SU-DHL-6 (cell line): Measurements from ENCODE around the gene BAHD1.

ENCODE experiments used
- H2AFZ ChIP-seq: fragments of 200-600 bp; sonication (generic); 2 replicates; pipeline ENCODE4 v1.6.1; 2014; ENCODE audit warnings: low read depth, mild to moderate bottlenecking, moderate library complexity, mixed read lengths, antibody characterized with exemption, low read length; ENCODE audit not compliant: severe bottlenecking
- H3F3A ChIP-seq: fragments of 200-600 bp; shearing (Covaris generic); 2 replicates; pipeline ENCODE4 v1.6.0; 2016; ENCODE audit warnings: antibody characterized with exemption, mild to moderate bottlenecking; ENCODE audit not compliant: insufficient read depth
- H3K27ac ChIP-seq: fragments of 200-600 bp; sonication (generic); 2 replicates; pipeline ENCODE4 v1.5.1; 2016; ENCODE audit warnings: low read depth, mild to moderate bottlenecking, low read length, moderate library complexity, mixed read lengths
- H3K27me3 ChIP-seq: fragments of 200-600 bp; sonication (generic), shearing (Covaris generic); 2 replicates; pipeline ENCODE4 v1.6.0; 2014; ENCODE audit warnings: mild to moderate bottlenecking, low read length
- H3K36me3 ChIP-seq: fragments of 200-600 bp; sonication (generic); 2 replicates; pipeline ENCODE4 v1.6.1; 2014; ENCODE audit warnings: mild to moderate bottlenecking, low read length, mixed read lengths
- H3K4me2 ChIP-seq: fragments of 300-600, 200-600 bp; shearing (Covaris generic), sonication (generic); 2 replicates; pipeline ENCODE4 v1.6.0; 2014; ENCODE audit warnings: low read length, low read depth, mild to moderate bottlenecking; ENCODE audit not compliant: poor library complexity, severe bottlenecking
- H3K4me3 ChIP-seq: fragments of 200-600 bp; sonication (generic); 2 replicates; pipeline ENCODE4 v1.5.1; 2014; ENCODE audit warnings: antibody characterized with exemption, low read length, mild to moderate bottlenecking, mixed read lengths; ENCODE audit not compliant: insufficient read depth, poor library complexity, severe bottlenecking
- H3K79me2 ChIP-seq: fragments of 200-600 bp; sonication (generic); 2 replicates; pipeline ENCODE4 v1.6.1; 2014; ENCODE audit warnings: mild to moderate bottlenecking, low read length, moderate library complexity; ENCODE audit not compliant: insufficient read depth
- H3K9ac ChIP-seq: fragments of 200-600 bp; sonication (generic); 2 replicates; pipeline ENCODE4 v1.7.0; 2014; ENCODE audit warnings: mild to moderate bottlenecking, low read length
- H3K9me2 ChIP-seq: fragments of 200-600 bp; sonication (generic); replicated peaks from 2 replicates; pipeline ENCODE4 v1.6.1; 2014; ENCODE audit warnings: low read length; ENCODE audit not compliant: insufficient read depth
- H3K9me3 ChIP-seq: fragments of 200-600 bp; sonication (generic); 2 replicates; pipeline ENCODE4 v1.6.1; 2014; ENCODE audit warnings: low read length, mixed read lengths; ENCODE audit not compliant: insufficient read depth
- H4K20me1 ChIP-seq: fragments of 200-600 bp; sonication (generic); 2 replicates; pipeline ENCODE4 v1.6.1; 2014; ENCODE audit warnings: low read depth, mild to moderate bottlenecking, antibody characterized with exemption, low read length, moderate library complexity, mixed read lengths
- CTCF ChIP-seq: fragments of 200-600 bp; sonication (generic); IDR thresholded peaks from one replicate; pipeline ENCODE4 v1.5.1; 2017; ENCODE audit warnings: antibody characterized with exemption, mild to moderate bottlenecking, low read length, moderate library complexity; ENCODE audit not compliant: insufficient read depth, poor library complexity, severe bottlenecking
- EZH2phosphoT487 ChIP-seq: fragments of 200-600 bp; sonication (generic), shearing (Covaris generic); conservative IDR thresholded peaks from 2 replicates; pipeline ENCODE4 v1.6.1; 2018; ENCODE audit warnings: mild to moderate bottlenecking, antibody characterized with exemption, low read length, moderate library complexity, mixed read lengths

Gene BAHD1

GRCh38 chr15:40464595-40465185, 23.9 kb downstream of the BAHD1 start:
- H3K9me3 ChIP-seq = no peaks in the 10 kb centered on the region
- H3F3A ChIP-seq = peaks cover 10% of the 10 kb centered on the region
- H3K27ac ChIP-seq = no peak overlapping the region
- H3K36me3 ChIP-seq = no peaks in the 10 kb centered on the region
- H3K79me2 ChIP-seq = no peaks in the 10 kb centered on the region
- no peak for TF ChIP-seq EZH2phosphoT487
- TF ChIP-seq CTCF = no peak
- no peak overlapping the region for H3K4me2 ChIP-seq
- no peaks in the 10 kb centered on the region for H3K9me2 ChIP-seq
- H4K20me1 ChIP-seq = no peaks in the 10 kb centered on the region
- no peak overlapping the region for H3K9ac ChIP-seq
- H3K27me3 ChIP-seq = no peaks in the 10 kb centered on the region
- H3K4me3 ChIP-seq = no peak overlapping the region
- no peak overlapping the region for H2AFZ ChIP-seq

- Histone ChIP-seq H2AFZ (no peak overlapping the region), H3K27ac (no peak overlapping the region), H3K4me2 (no peak overlapping the region), H3K9me3 (no peaks in the 10 kb centered on the region), H3K79me2 (no peaks in the 10 kb centered on the region), H3K9ac (no peak overlapping the region), H3K9me2 (no peaks in the 10 kb centered on the region), H3K36me3 (no peaks in the 10 kb centered on the region), H3K27me3 (no peaks in the 10 kb centered on the region), H3K4me3 (no peak overlapping the region), H4K20me1 (no peaks in the 10 kb centered on the region), H3F3A (peaks cover 19% of the 10 kb centered on the region)
- TF ChIP-seq EZH2phosphoT487 = no peak
- TF ChIP-seq CTCF = no peak
Measured at GRCh38 chr15:40465939-40466338, 25.2 kb downstream of the BAHD1 start.

GRCh38 chr15:40466426-40467260, 25.9 kb downstream of the BAHD1 start:
- H3K9me3 ChIP-seq = no peaks in the 10 kb centered on the region
- no peaks in the 10 kb centered on the region for H3K9me2 ChIP-seq
- TF ChIP-seq CTCF (no peak), EZH2phosphoT487 (no peak)
- H3K4me3 ChIP-seq = no peak overlapping the region
- no peaks in the 10 kb centered on the region for H3K79me2 ChIP-seq
- no peaks in the 10 kb centered on the region for H3K36me3 ChIP-seq
- H3K9ac ChIP-seq = no peak overlapping the region
- no peak overlapping the region for H3K27ac ChIP-seq
- no peaks in the 10 kb centered on the region for H4K20me1 ChIP-seq
- H2AFZ ChIP-seq = no peak overlapping the region
- peaks cover 19% of the 10 kb centered on the region for H3F3A ChIP-seq
- no peaks in the 10 kb centered on the region for H3K27me3 ChIP-seq
- H3K4me2 ChIP-seq = no peak overlapping the region
